Prostate gland (tissue), 2 donors: ENCODE data around the gene DHFR.

Experiments used
- POLR2A ChIP-seq: fragments of 450-650 bp; IDR thresholded peaks from one replicate; pipeline ENCODE4 v1.6.1; 2016; ENCODE audit warnings: antibody characterized with exemption, mild to moderate bottlenecking
- POLR2AphosphoS5 ChIP-seq: sonication (generic); formaldehyde crosslinking; IDR thresholded peaks from one replicate; pipeline ENCODE4 v1.6.1; 2017; ENCODE audit warnings: antibody characterized with exemption
- TF ChIP-seq, protein P1 (sequence below), 4 experiments: fragments of 200-600 bp in 2 of 4; fragments of 450-650 bp in 2 of 4; sonication (generic) in 2 of 4; IDR thresholded peaks; 1 replicate in 3 of 4; 2 replicates in 1 of 4; pipeline ENCODE4 v1.5.1; 2016 to 2019; ENCODE audit warnings: antibody characterized with exemption in 4 of 4, mild to moderate bottlenecking in 2 of 4, moderate library complexity in 2 of 4

DNA sequence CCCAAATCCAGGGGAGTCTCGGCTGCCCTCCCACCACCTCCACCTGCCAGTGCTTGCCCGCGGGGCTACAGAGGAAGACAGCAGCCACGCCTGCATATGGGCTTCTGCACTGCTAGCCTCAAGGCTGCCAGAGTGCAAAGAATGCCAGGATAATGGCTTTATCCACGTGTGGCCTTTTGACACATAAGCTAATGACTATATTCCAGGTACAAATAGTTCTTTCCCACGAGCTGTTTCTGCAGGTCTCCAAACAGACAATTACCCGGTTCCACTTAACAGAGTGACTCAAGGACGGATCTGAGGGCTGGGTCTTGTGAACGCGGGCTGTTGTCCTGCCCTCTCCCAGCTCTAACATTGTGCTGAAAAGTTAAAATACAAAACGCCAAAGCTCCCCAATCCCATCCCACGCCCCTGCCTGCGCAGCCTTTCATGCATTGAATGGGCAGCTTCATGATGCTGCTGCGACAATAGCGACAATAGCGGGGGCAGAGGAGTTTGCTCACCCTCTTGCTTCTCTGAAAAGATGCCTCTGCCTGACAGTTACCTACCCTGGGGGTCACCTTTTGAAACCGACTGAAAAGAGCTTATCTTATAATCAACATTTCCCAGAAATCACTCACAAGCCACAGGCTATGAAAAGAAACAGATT lies 39.4 kb downstream of the DHFR start:
- TF ChIP-seq, protein P1, sequence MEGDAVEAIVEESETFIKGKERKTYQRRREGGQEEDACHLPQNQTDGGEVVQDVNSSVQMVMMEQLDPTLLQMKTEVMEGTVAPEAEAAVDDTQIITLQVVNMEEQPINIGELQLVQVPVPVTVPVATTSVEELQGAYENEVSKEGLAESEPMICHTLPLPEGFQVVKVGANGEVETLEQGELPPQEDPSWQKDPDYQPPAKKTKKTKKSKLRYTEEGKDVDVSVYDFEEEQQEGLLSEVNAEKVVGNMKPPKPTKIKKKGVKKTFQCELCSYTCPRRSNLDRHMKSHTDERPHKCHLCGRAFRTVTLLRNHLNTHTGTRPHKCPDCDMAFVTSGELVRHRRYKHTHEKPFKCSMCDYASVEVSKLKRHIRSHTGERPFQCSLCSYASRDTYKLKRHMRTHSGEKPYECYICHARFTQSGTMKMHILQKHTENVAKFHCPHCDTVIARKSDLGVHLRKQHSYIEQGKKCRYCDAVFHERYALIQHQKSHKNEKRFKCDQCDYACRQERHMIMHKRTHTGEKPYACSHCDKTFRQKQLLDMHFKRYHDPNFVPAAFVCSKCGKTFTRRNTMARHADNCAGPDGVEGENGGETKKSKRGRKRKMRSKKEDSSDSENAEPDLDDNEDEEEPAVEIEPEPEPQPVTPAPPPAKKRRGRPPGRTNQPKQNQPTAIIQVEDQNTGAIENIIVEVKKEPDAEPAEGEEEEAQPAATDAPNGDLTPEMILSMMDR (IDR thresholded peaks at IDR 0.05), result no peak
- TF ChIP-seq POLR2A (no peak), POLR2AphosphoS5 (no peak)
